Activated B cell treated with CpG ODN at 0.5 μM for 24 hours (primary cell): ENCODE results near the gene GPR31. TPM values are rescaled to one million over a fixed set of nuclear protein-coding genes. Genes with fewer than 3 reads are reported as not detected.

Experiments used
- ATAC-seq: fragments of 200-7000 bp; cut with Tn5 transposase; one replicate; pipeline ENCODE4 v1.10.0; 2021; ENCODE audit warnings: low read depth, mild to moderate bottlenecking, moderate library complexity
- CTCF ChIA-PET: fragments of 350-600 bp; sonication (Branson Sonifier 250); formaldehyde crosslinking; loops from one replicate; lab custom pipeline; 2021; ENCODE audit warnings: antibody characterized with exemption; lab: Charles Lee
- POLR2A ChIA-PET: fragments of 350-600 bp; sonication (Branson Sonifier 250); formaldehyde crosslinking; loops from one replicate; lab custom pipeline; 2021; ENCODE audit warnings: antibody characterized with exemption; lab: Charles Lee
- DNase-seq: peaks from one replicate; pipeline ENCODE4 v3.0.0; 2022
- H3K27ac Mint-ChIP-seq: one replicate; pipeline ENCODE4 v1.8.0; 2020; ENCODE audit warnings: mixed read lengths
- H3K27me3 Mint-ChIP-seq: one replicate; pipeline ENCODE4 v1.8.0; 2021; ENCODE audit warnings: mixed read lengths
- H3K36me3 Mint-ChIP-seq: one replicate; pipeline ENCODE4 v1.8.0; 2021; ENCODE audit warnings: low read depth, mixed read lengths
- H3K4me1 Mint-ChIP-seq: one replicate; pipeline ENCODE4 v1.8.0; 2021; ENCODE audit warnings: mixed read lengths
- H3K4me3 Mint-ChIP-seq: one replicate; pipeline ENCODE4 v1.8.0; 2020; ENCODE audit warnings: mild to moderate bottlenecking, mixed read lengths
- H3K9me3 Mint-ChIP-seq: one replicate; pipeline ENCODE4 v1.8.0; 2020; ENCODE audit warnings: mixed read lengths
- intact Hi-C: fragments of 100-400 bp; cut with micrococcal nuclease; formaldehyde crosslinking; loops from one replicate; pipeline ENCODE4 v1.15.1; 2024
- total RNA-seq: library from RNA; stranded (reverse); gene quantifications from 2 replicates; pipeline ENCODE4 v1.2.3, GENCODE V29; 2022
- TF ChIP-seq, protein P1 (sequence below): fragments of 200-600 bp; IDR thresholded peaks from one replicate; pipeline ENCODE4 v1.8.0; 2022; ENCODE audit warnings: antibody characterized with exemption, mild to moderate bottlenecking

GPR31 gene
- total RNA-seq, 1 donor from 2014 or later: not detected

DNA sequence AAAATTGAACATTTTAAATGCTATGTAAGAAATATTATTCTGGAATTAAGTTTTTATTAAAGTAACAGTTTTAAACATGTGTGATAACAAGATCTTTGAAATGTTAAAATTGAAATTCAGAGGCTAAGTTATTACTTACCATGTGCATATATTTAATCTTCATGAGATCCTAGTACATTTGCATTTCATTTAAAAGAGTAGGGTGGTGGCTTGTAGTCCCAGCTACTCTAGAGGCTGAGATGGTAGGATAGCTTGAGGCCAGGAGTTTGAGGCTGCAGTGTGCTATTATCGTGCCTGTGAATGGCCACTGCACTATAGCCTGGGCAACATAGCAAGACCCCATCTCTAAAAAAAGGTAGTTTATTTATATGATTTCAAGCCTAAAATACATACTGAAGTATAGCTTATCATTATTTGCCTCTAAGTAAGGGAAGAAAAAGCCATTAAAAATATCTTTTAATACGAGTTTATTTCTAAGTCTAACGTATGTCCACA lies 31.9 kb downstream of the GPR31 start:
- CTCF ChIA-PET: interaction anchor here (1.2 to 12.6 kb wide), 3 partner anchors 12 to 31 kb away, joined by 3 to 105 read pairs (median 14); no protein-coding TSS in a partner anchor
- peak overlapping the region; percentile 96 for H3K27ac Mint-ChIP-seq

DNA sequence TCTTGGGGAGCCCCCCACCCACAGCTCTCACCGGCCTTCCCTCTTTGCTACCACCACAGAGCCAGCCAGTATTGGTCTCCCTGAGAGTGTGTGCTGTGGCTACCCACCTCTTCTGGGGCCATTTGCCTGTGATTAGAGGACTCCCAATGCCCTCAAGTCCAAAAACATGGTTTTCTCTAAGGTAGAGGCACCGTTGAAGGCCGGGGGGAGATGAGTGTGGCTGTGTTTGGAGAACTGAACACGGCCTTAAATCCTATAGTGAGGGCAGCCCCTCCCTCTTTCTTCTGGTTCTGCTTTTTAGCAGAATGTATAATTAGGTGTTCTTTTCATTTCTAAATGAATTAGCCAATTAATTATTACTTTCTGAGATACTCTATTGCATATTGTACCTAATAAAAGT lies 32.4 kb downstream of the GPR31 start:
- ATAC-seq (peak; percentile 26), DNase-seq (no peak)
- peak overlapping the region; percentile 96 for H3K27ac Mint-ChIP-seq
- CTCF ChIA-PET: interaction anchor here (1.2 to 12.6 kb wide), 3 partner anchors 12 to 30 kb away, joined by 3 to 105 read pairs (median 14); no protein-coding TSS in a partner anchor
- intact Hi-C loops: loop anchor here (2.0 kb wide), 2 partner anchors 15 to 79 kb away; no protein-coding TSS in a partner anchor
- H3K27me3 Mint-ChIP-seq: no peaks in the 10 kb centered on the region
- peaks cover 96% of the 10 kb centered on the region for H3K4me1 Mint-ChIP-seq
- H3K4me3 Mint-ChIP-seq: peak overlapping the region; percentile 91
- peaks cover 52% of the 10 kb centered on the region for H3K36me3 Mint-ChIP-seq
- TF ChIP-seq, protein P1, sequence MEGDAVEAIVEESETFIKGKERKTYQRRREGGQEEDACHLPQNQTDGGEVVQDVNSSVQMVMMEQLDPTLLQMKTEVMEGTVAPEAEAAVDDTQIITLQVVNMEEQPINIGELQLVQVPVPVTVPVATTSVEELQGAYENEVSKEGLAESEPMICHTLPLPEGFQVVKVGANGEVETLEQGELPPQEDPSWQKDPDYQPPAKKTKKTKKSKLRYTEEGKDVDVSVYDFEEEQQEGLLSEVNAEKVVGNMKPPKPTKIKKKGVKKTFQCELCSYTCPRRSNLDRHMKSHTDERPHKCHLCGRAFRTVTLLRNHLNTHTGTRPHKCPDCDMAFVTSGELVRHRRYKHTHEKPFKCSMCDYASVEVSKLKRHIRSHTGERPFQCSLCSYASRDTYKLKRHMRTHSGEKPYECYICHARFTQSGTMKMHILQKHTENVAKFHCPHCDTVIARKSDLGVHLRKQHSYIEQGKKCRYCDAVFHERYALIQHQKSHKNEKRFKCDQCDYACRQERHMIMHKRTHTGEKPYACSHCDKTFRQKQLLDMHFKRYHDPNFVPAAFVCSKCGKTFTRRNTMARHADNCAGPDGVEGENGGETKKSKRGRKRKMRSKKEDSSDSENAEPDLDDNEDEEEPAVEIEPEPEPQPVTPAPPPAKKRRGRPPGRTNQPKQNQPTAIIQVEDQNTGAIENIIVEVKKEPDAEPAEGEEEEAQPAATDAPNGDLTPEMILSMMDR: no peak
- POLR2A ChIA-PET: interaction anchor here (1.2 to 26.6 kb wide), 9 partner anchors 3 to 127 kb away, joined by 3 to 970 read pairs (median 22); partner anchors contain the start of genes CCR6 and CEP43
- H3K9me3 Mint-ChIP-seq: peaks cover 5% of the 10 kb centered on the region

More for the DNA sequence above, 31.9 kb downstream of the GPR31 start:
- peaks cover 55% of the 10 kb centered on the region for H3K36me3 Mint-ChIP-seq
- H3K4me1 Mint-ChIP-seq: peaks cover 96% of the 10 kb centered on the region
- H3K4me3 Mint-ChIP-seq: peak overlapping the region; percentile 91
- intact Hi-C loops: loop anchor here (1.0 to 2.0 kb wide), 3 partner anchors 15 to 79 kb away; no protein-coding TSS in a partner anchor
- H3K27me3 Mint-ChIP-seq: no peaks in the 10 kb centered on the region
- H3K9me3 Mint-ChIP-seq: peaks cover 5% of the 10 kb centered on the region
- POLR2A ChIA-PET: interaction anchor here (1.2 to 26.6 kb wide), 6 partner anchors 4 to 127 kb away, joined by 3 to 970 read pairs (median 386); partner anchors contain the start of genes CCR6 and CEP43
- no peak for DNase-seq
- TF ChIP-seq, protein P1: no peak
- no peak for ATAC-seq

DNA sequence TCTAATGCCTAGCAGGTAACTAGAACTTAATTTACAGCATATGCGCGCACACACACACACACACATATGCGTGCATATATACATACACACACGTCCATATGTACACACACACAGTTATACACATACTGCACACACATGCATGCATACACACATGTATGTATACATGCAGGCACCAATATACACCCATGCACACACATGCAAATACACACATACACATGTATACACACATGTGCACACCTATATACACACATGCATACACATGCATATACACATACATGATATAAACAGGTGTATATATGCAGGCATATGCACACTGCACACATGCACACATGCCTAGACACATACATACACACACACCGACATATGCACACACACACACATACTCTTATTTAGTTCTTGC lies 33.0 kb downstream of the GPR31 start:
- Mint-ChIP-seq H3K27me3 (no peaks in the 10 kb centered on the region), H3K4me3 (peak overlapping the region; percentile 91), H3K4me1 (peaks cover 96% of the 10 kb centered on the region), H3K9me3 (peaks cover 5% of the 10 kb centered on the region), H3K36me3 (peaks cover 46% of the 10 kb centered on the region), H3K27ac (peak overlapping the region; percentile 96)
- no peak for DNase-seq
- ChIA-PET POLR2A (interaction anchor here (0.8 to 26.6 kb wide), 13 partner anchors 3 to 168 kb away, joined by 3 to 970 read pairs (median 16); partner anchors contain the start of genes CCR6 and CEP43), CTCF (interaction anchor here (1.2 to 12.6 kb wide), 5 partner anchors 11 to 173 kb away, joined by 3 to 105 read pairs (median 14); no protein-coding TSS in a partner anchor)
- intact Hi-C loops: loop anchor here (2.0 kb wide), 2 partner anchors 16 to 78 kb away; no protein-coding TSS in a partner anchor
- TF ChIP-seq, protein P1: no peak
- ATAC-seq: no peak

DNA sequence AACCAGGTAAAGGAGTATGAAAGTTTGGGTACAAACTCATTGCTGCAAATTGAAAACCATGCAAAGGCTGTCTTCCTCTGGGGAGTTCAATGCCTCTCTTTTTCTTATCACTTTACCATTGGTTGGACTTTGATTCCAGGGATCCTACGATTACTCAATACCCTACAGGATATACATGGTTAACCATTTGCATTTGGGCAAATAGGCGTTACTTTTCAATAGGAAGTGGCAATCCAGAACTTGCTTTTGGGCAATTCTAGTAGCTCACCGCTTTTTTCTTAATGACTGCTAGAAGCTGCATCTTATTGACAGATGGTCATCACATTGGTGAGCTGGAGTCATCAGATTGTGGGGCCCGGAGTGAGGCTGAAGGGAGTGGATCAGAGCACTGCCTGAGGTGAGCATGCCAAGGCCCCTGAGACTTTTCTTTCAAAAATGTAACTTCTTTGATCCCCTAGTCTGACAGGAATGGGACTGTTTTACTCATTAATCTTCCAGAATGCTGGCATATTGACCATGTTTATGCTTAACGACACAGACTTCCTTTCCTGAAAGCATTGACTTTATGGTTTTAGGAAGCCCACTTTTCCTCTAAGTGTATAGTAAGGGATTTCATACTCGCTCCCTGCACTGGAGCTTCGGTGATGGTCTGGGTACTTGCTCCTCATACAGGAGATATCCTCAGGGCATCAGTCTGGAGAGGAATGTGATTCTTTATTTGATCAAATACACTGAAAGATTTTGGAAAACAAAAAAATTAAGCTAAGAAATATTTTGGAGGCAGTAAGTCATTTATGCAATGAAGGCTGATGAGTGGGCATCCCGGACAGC lies 34.7 kb downstream of the GPR31 start, which contains the start of gene CCR6:
CCR6 (plus strand) TSS at position 270 of the 831 bp plus-strand sequence. CDS start 13,039 bp downstream, outside the sequence.
- ATAC-seq (no peak), DNase-seq (peak; percentile 12)
- H3K36me3 Mint-ChIP-seq: peaks cover 33% of the 10 kb centered on the region
- peak within 1 kb of the TSS; percentile 91 for H3K4me3 Mint-ChIP-seq
- CTCF ChIA-PET: interaction anchor here (0.8 to 12.6 kb wide), 9 partner anchors 9 to 134 kb away, joined by 3 to 105 read pairs (median 4); no protein-coding TSS in a partner anchor
- H3K27ac Mint-ChIP-seq: peak within 1 kb of the TSS; percentile 89
- TF ChIP-seq, protein P1: no peak
- POLR2A ChIA-PET: interaction anchor here (0.8 to 26.6 kb wide), 18 partner anchors 1 to 172 kb away, joined by 3 to 970 read pairs (median 15); partner anchors contain the start of genes CCR6, CEP43 and RNASET2
- H3K4me1 Mint-ChIP-seq: peaks cover 97% of the 10 kb centered on the region
- no peaks in the 10 kb centered on the region for H3K27me3 Mint-ChIP-seq
- peaks cover 5% of the 10 kb centered on the region for H3K9me3 Mint-ChIP-seq
- intact Hi-C loops: loop anchor here (1.0 to 2.0 kb wide), 3 partner anchors 7 to 28 kb away; no protein-coding TSS in a partner anchor
